GM20000 (cell line): ENCODE measurements around the gene HK1.

Source experiments
- DNase-seq: peaks from one replicate; pipeline ENCODE4 v3.0.0; 2012; ENCODE audit warnings: low spot score
- TF ChIP-seq, protein P1 (sequence below): IDR thresholded peaks from 2 replicates; pipeline ENCODE4 v1.5.1; 2012; ENCODE audit warnings: mild to moderate bottlenecking, control low read depth; ENCODE audit errors: extremely low read depth, missing control alignments

Gene HK1

DNA sequence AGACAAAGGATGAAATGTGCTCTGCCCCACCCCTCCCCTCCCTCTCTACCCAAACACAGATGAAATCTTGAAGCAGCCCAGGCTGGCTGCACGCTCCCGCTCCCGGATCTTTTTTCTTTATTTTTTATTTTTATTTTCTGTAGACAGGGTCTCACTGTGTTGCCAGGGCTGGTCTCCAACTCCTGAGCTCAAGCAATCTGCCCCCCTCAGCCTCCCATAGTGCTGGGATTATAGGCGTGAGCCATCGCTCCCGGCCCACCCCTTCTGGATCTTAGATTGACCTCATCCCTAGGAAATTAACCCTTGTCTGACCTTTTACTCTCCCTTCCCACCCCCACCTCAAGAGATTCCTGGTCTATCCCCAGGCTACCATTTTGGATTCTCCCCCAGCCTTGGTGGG, 124.1 kb downstream of the HK1 start:
- TF ChIP-seq, protein P1, sequence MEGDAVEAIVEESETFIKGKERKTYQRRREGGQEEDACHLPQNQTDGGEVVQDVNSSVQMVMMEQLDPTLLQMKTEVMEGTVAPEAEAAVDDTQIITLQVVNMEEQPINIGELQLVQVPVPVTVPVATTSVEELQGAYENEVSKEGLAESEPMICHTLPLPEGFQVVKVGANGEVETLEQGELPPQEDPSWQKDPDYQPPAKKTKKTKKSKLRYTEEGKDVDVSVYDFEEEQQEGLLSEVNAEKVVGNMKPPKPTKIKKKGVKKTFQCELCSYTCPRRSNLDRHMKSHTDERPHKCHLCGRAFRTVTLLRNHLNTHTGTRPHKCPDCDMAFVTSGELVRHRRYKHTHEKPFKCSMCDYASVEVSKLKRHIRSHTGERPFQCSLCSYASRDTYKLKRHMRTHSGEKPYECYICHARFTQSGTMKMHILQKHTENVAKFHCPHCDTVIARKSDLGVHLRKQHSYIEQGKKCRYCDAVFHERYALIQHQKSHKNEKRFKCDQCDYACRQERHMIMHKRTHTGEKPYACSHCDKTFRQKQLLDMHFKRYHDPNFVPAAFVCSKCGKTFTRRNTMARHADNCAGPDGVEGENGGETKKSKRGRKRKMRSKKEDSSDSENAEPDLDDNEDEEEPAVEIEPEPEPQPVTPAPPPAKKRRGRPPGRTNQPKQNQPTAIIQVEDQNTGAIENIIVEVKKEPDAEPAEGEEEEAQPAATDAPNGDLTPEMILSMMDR: no peak
- DNase-seq: no peak

DNA sequence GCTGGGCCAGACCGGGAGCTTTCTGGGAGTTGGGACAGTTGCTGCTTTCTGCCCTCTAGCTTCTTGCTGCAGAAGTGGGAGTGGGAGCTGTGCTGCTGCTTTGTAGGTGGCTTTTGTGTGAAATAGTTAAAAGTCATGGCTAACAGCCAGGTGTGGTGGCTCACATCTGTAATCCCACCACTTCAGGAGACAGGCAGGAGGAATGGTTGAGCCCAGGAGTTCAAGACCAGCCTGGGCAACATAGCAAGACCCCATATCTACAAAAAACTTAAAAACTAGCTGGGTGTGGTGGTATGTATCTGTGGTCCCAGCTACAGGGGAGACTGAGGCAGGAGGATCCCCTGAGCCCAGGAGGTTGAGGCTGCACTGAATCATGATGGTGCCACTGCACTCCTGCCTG, 124.8 kb downstream of the HK1 start:
- TF ChIP-seq, protein P1: no peak
- DNase-seq: no peak

DNA sequence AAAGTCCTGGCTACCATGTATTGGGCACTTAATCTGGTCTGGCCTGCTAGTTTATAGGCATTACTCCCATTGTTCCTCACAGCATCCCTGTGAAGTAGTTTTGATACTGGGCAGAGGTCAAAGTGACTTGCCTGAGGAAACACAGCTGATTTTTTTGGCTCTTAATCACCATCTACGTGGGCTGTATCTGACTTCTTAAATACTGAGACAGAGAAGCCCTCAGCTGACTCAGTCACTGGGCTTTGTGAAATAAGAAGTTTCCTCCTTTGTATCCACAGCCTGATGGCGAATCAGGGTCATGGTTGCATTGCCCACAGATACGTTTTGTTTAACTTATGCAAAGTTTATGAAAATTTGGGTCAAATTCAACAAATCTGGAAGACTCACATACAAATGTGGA, 125.2 kb downstream of the HK1 start:
- TF ChIP-seq, protein P1: no peak
- no peak for DNase-seq

DNA sequence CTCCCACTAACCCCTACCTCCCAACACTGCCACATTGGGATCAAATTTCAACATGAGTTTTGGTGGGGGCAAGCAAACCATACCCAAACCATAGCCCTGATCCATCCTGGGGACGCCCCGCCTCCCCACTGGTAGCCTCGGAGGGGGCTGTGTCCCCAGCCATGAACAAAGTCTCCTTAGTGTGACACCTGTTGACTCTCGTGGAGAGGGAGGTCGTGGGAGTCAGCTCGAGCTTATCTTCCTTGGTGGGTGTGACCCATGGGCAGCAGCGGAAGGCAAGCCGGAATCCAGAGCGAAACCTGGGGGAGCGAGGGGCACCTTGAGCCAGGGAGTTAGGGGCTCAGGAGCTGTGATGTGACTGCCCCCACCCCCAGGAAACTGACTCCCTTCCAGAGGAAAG, 126.5 kb downstream of the HK1 start:
- TF ChIP-seq, protein P1: no peak
- no peak for DNase-seq

DNA sequence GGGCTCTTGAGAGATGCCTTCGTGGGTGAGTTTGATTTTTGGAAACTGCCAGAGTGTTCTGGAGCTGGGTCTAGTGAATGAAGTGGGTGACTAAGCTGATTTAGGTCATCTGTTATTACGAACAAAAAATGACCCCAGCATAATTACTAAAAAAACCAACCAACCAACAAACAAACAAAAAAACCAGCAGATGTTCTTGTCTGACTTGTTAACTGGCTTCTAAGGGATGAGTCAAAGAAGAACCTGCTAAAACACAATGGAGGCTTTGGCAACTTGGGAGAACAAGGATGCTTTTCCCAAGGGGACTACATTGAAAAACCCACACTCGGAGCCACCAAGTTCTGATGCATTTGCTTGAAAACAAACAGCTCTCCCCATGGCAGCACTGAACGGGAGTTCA, 126.9 kb downstream of the HK1 start:
- TF ChIP-seq, protein P1: no peak
- DNase-seq: no peak

DNA sequence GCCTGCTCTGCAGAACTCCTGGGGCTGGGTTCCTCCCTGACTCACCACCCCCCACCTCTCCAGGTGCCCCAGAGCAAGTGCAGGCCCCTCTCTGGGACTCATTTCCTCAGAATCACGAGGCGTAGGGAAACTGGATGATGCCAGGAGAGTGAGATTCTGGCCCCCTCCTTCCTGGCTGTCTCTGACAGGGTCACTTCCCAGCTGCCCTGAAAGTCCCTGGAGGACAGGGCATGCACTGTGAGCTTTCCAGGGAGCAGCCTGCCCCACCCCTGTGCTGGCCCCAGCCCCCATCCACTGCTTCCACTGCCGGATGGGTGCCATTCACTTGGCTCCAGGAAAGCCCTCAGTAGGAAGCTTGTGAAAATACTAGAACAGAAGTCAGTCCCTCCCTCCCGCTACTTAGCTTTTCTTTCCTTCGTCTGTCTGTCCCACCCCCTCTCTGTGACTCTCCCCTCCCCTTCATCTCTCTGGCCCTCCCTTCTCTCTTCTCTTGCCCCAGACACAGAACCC, 128.1 kb downstream of the HK1 start:
- TF ChIP-seq, protein P1: no peak
- no peak for DNase-seq

DNA sequence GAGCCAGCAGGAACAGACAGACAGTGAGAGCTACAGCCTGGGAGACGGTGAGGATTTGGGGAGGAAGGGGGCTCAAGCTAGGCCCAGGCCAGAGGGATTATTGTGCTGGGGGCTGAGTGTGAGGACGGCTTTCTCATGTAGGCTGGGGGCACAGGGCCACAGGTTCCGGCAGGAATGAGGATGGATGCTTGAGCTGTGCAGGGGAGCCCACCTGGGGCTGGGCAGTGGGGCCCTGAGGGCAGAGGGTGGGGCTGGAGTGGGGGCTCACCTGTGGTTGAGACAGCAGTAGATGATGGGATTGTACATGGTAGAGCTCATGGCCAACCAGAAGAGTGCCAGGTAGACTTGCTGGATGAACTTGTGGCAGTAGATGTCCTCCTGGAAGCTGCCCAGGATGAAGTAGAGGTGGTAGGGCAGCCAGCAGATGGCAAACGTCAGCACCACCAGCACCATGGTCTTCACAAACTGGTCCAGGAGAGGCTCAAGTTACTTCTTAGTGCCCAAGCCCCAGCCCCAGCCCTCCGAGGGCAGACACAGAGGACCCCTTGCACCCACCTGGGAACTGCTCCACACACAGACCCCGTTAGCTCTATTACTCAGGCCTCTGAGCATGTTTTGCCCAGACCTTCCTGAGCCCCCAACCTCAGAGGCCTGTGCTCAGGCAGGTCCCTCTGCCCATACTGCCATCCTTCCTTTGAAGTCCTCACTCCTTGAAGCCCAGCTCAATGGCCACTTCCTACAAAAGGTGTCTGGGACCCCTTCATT, 128.7 kb downstream of the HK1 start:
- DNase-seq: no peak
- TF ChIP-seq, protein P1: no peak
